Calu3 (cell line): Measurements from ENCODE around the gene USP2. TPM values are rescaled to one million over a fixed set of nuclear protein-coding genes. Genes with fewer than 3 reads are reported as not detected.

ENCODE experiments used
- BruUV-seq: library from RNA; stranded (reverse); fragments of 400-500 nt; replicated peaks from 2 replicates; lab custom pipeline; 2021; lab: Mats Ljungman, UMichigan
- CTCF ChIA-PET: fragments of 300-600 bp; sonication (Branson Sonifier 250); formaldehyde crosslinking; loops from one replicate; lab custom pipeline; 2022; ENCODE audit warnings: antibody characterized with exemption; lab: Charles Lee
- DNase-seq: peaks from one replicate; pipeline ENCODE4 v3.0.0; 2022
- H3K27ac Mint-ChIP-seq: one replicate; pipeline ENCODE4 v1.8.0; 2022; ENCODE audit warnings: mixed read lengths; ENCODE audit not compliant: unreplicated experiment
- H3K27me3 Mint-ChIP-seq: one replicate; pipeline ENCODE4 v1.8.0; 2022; ENCODE audit warnings: mixed read lengths; ENCODE audit not compliant: unreplicated experiment
- H3K36me3 Mint-ChIP-seq: one replicate; pipeline ENCODE4 v1.8.0; 2022; ENCODE audit warnings: mild to moderate bottlenecking, moderate library complexity, mixed read lengths; ENCODE audit not compliant: insufficient read depth, unreplicated experiment
- H3K4me1 Mint-ChIP-seq: one replicate; pipeline ENCODE4 v1.8.0; 2022; ENCODE audit warnings: mild to moderate bottlenecking, low read depth, mixed read lengths; ENCODE audit not compliant: unreplicated experiment
- H3K4me3 Mint-ChIP-seq: one replicate; pipeline ENCODE4 v1.8.0; 2022; ENCODE audit warnings: mild to moderate bottlenecking, low read depth, moderate library complexity, mixed read lengths; ENCODE audit not compliant: unreplicated experiment
- H3K9me3 Mint-ChIP-seq: one replicate; pipeline ENCODE4 v1.8.0; 2022; ENCODE audit warnings: low read depth, mixed read lengths; ENCODE audit not compliant: unreplicated experiment
- CTCF ChIP-seq: fragments of 200-600 bp; IDR thresholded peaks from one replicate; pipeline ENCODE4 v1.8.0; 2022; ENCODE audit warnings: antibody characterized with exemption; ENCODE audit not compliant: unreplicated experiment
- intact Hi-C: fragments of 100-400 bp; cut with micrococcal nuclease; formaldehyde crosslinking; loops from one replicate; pipeline ENCODE4 v1.10.0; 2022; ENCODE audit not compliant: unreplicated experiment
- total RNA-seq: library from RNA; stranded (reverse); gene quantifications from 2 replicates; pipeline ENCODE4 v1.2.3, GENCODE V29; 2022

USP2 gene
- total RNA-seq, 1 experiment from 2014 or later, result 1.1 TPM

- no peak for TF ChIP-seq CTCF
- H3K4me1 Mint-ChIP-seq, result peaks cover 9% of the 10 kb centered on the region
- no peaks in the 10 kb centered on the region for H3K36me3 Mint-ChIP-seq
- no peaks in the 10 kb centered on the region for H3K9me3 Mint-ChIP-seq
- CTCF ChIA-PET, result interaction anchor here (0.7 to 1.5 kb wide), 5 partner anchors 20 to 50 kb away, joined by 3 to 8 read pairs (median 3); no protein-coding TSS in a partner anchor
- intact Hi-C loops, result loop anchor here (5.0 kb wide), 1 partner anchor 51 kb away; no protein-coding TSS in a partner anchor
- H3K4me3 Mint-ChIP-seq, result no peak overlapping the region
- BruUV-seq, result no TSS peak
- H3K27me3 Mint-ChIP-seq, result no peaks in the 10 kb centered on the region
- no peak overlapping the region for H3K27ac Mint-ChIP-seq
- no peak for DNase-seq
Observed at GRCh38 chr11:119373059-119373920, 8.2 kb downstream of the USP2 start.

GRCh38 chr11:119372260-119373058 is 9.0 kb downstream of the USP2 start:
- intact Hi-C loops, result loop anchor here (5.0 kb wide), 1 partner anchor 50 kb away; no protein-coding TSS in a partner anchor
- CTCF ChIA-PET, result interaction anchor here (1.2 kb wide), 2 partner anchors 32 to 33 kb away, joined by 3 read pairs; partner anchors contain the start of gene C1QTNF5
- Mint-ChIP-seq H3K9me3 (no peaks in the 10 kb centered on the region), H3K4me3 (no peak overlapping the region), H3K27ac (no peak overlapping the region), H3K27me3 (no peaks in the 10 kb centered on the region), H3K4me1 (peaks cover 9% of the 10 kb centered on the region), H3K36me3 (no peaks in the 10 kb centered on the region)
- no peak for TF ChIP-seq CTCF
- DNase-seq, result no peak
- no TSS peak for BruUV-seq

DNA sequence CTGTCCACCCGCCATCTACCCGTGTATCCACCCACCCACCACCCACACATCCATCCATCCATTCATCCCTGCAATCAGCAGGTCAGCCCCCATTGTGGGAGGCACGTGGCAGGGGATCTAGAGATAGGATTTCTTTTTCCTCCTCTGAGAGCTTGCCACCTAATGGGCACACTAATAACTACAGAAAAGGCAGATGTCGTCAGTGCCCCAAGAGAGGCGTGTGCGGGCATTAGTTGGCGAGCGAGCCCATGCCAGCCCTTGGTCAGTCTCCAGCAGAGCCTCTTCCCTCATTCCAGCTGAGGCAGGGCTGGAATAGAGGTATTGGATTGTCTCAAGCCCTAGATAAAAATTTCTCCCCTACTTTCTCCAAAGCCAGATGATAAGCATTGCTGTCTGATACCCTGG is 9.7 kb downstream of the USP2 start:
- DNase-seq, result no peak
- H3K9me3 Mint-ChIP-seq, result no peaks in the 10 kb centered on the region
- no peak overlapping the region for H3K4me3 Mint-ChIP-seq
- H3K27ac Mint-ChIP-seq, result no peak overlapping the region
- H3K36me3 Mint-ChIP-seq, result no peaks in the 10 kb centered on the region
- CTCF ChIA-PET, result interaction anchor here (1.2 kb wide), 1 partner anchor 31 kb away, joined by 3 read pairs; the partner anchor contains the start of gene C1QTNF5
- intact Hi-C loops, result loop anchor here (5.0 kb wide), 1 partner anchor 49 kb away; no protein-coding TSS in a partner anchor
- no peak for TF ChIP-seq CTCF
- no peaks in the 10 kb centered on the region for H3K27me3 Mint-ChIP-seq
- H3K4me1 Mint-ChIP-seq, result peaks cover 9% of the 10 kb centered on the region
- BruUV-seq, result no TSS peak

DNA sequence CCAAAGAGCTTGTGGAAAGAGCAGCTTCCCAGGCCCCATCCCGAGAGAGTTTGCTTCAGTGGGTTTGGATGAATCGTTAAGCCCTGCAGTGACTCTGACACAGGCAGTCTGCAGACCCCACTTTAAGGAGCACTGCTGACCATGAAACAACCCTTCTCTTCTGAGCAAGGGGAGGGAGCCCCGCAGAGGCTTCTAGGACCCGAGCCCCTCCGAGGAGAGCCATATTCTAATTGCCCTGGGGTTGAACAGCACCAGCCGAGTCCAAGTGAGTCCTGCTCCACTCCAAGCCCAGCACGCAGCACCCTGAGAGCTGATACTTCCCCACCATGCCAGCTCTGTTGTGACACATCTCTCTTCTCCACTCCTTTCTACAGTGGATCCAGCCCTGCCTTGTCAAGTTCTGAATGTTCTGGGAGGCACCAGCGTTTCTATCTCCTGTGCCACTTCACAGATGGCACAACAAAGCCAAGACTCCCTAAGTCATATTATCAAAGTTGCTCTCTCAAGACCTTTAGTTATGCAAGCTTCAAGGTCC is 10.4 kb downstream of the USP2 start:
- Mint-ChIP-seq H3K4me3 (no peak overlapping the region), H3K27ac (no peak overlapping the region), H3K36me3 (no peaks in the 10 kb centered on the region), H3K4me1 (peaks cover 9% of the 10 kb centered on the region), H3K27me3 (no peaks in the 10 kb centered on the region), H3K9me3 (no peaks in the 10 kb centered on the region)
- BruUV-seq, result no TSS peak
- intact Hi-C loops, result loop anchor here (5.0 kb wide), 1 partner anchor 49 kb away; no protein-coding TSS in a partner anchor
- no peak for TF ChIP-seq CTCF
- CTCF ChIA-PET, result interaction anchor here (1.2 kb wide), 1 partner anchor 31 kb away, joined by 3 read pairs; the partner anchor contains the start of gene C1QTNF5
- no peak for DNase-seq
